HCT116 (cell line): ENCODE results near the gene COBL. TPM values are rescaled to one million over a fixed set of nuclear protein-coding genes. Genes with fewer than 3 reads are reported as not detected.

ENCODE experiments used
- ATAC-seq: fragments of 200-7000 bp; cut with Tn5 transposase; 2 replicates; pipeline ENCODE4 v1.9.1; 2020; ENCODE audit warnings: mild to moderate bottlenecking, moderate library complexity
- BruUV-seq: library from RNA; stranded (reverse); fragments of 400-500 nt; replicated peaks from 2 replicates; lab custom pipeline; 2021; lab: Mats Ljungman, UMichigan
- CTCF ChIA-PET: fragments of 300-600 bp; sonication (Branson Sonifier 250); formaldehyde crosslinking; loops from one replicate; lab custom pipeline; 2021; ENCODE audit warnings: antibody characterized with exemption; lab: Charles Lee
- POLR2A ChIA-PET: fragments of 300-600, 350-600 bp; sonication (Branson Sonifier 250); formaldehyde crosslinking; loops from one replicate; lab custom pipeline; 2021; ENCODE audit warnings: antibody characterized with exemption; lab: Charles Lee
- RAD21 ChIA-PET, 2 experiments: fragments of 300-600 bp; sonication (Branson Sonifier 250); formaldehyde crosslinking; loops; one replicate each; lab custom pipeline; 2023; ENCODE audit warnings: low total read pairs in 2 of 2; ENCODE audit not compliant: uncharacterized antibody in 2 of 2, unreplicated experiment in 2 of 2, low non-redundant PET in 1 of 2; lab: Charles Lee
- DNase-seq: peaks from one replicate; pipeline ENCODE4 v3.0.0-alpha.2; 2010; ENCODE audit warnings: low read depth, low spot score
- H2AFZ ChIP-seq: fragments of 200-600 bp; shearing (Covaris generic), sonication (generic); 2 replicates; pipeline ENCODE4 v1.6.1; 2017; ENCODE audit warnings: low read depth, mixed run types, mixed read lengths, antibody characterized with exemption, low read length; ENCODE audit not compliant: poor library complexity, severe bottlenecking
- H3K27ac ChIP-seq: 2 replicates; pipeline ENCODE4 v1.5.1; 2012; ENCODE audit warnings: low read depth, low read length
- H3K27me3 ChIP-seq: fragments of 200-600 bp; sonication (generic); 2 replicates; pipeline ENCODE4 v1.6.1; 2016; ENCODE audit warnings: mixed run types, low read length, mixed read lengths; ENCODE audit not compliant: insufficient read depth
- H3K36me3 ChIP-seq, 2 experiments: fragments of 200-500 bp in 1 of 2; fragments of 200-600 bp in 1 of 2; sonication (Bioruptor generic) in 1 of 2; sonication (generic) in 1 of 2; 2 replicates each; pipeline versions ENCODE4 v1.5.1 to v1.6.1; 2014 to 2016; ENCODE audit warnings: low read length in 2 of 2, inconsistent platforms in 1 of 2, mixed read lengths in 1 of 2, mixed run types in 1 of 2; ENCODE audit not compliant: insufficient read depth in 2 of 2, control insufficient read depth in 1 of 2
- H3K4me1 ChIP-seq, 2 experiments: fragments of 200-600 bp in 1 of 2; sonication (generic) in 1 of 2; 2 replicates each; pipeline versions ENCODE4 v1.5.1 to v1.6.1; 2012 to 2017; ENCODE audit warnings: low read length in 2 of 2, inconsistent platforms in 1 of 2, mild to moderate bottlenecking in 1 of 2, mixed read lengths in 1 of 2, mixed run types in 1 of 2, moderate library complexity in 1 of 2; ENCODE audit not compliant: insufficient read depth in 2 of 2, control insufficient read depth in 1 of 2
- H3K4me2 ChIP-seq: fragments of 200-600 bp; sonication (generic); 2 replicates; pipeline ENCODE4 v1.6.1; 2017; ENCODE audit warnings: mixed run types, low read length, mixed read lengths
- H3K4me3 ChIP-seq, 2 experiments: fragments of 200-600 bp in 1 of 2; sonication (generic) in 1 of 2; replicated peaks in 1 of 2; 2 replicates each; pipeline ENCODE4 v1.5.1; 2011 to 2016; ENCODE audit warnings: low read length in 2 of 2, control low read depth in 1 of 2, low read depth in 1 of 2, mild to moderate bottlenecking in 1 of 2, mixed read lengths in 1 of 2, mixed run types in 1 of 2
- H3K79me2 ChIP-seq: fragments of 200-600 bp; sonication (generic); 2 replicates; pipeline ENCODE4 v1.6.1; 2017; ENCODE audit warnings: mild to moderate bottlenecking, mixed run types, low read length, moderate library complexity, mixed read lengths; ENCODE audit not compliant: insufficient read depth
- H3K9ac ChIP-seq: fragments of 200-600 bp; sonication (generic); 2 replicates; pipeline ENCODE4 v1.6.1; 2016; ENCODE audit warnings: low read length, mixed read lengths
- H3K9me2 ChIP-seq: fragments of 200-600 bp; sonication (generic), shearing (Covaris generic); 2 replicates; pipeline ENCODE4 v1.6.1; 2017; ENCODE audit warnings: mixed run types, mild to moderate bottlenecking, moderate library complexity; ENCODE audit not compliant: insufficient read depth
- H3K9me3 ChIP-seq, 2 experiments: fragments of 200-500 bp in 1 of 2; fragments of 200-600 bp in 1 of 2; sonication (Bioruptor generic) in 1 of 2; sonication (generic) in 1 of 2; 2 replicates each; pipeline ENCODE4 v1.6.1; 2014 to 2017; ENCODE audit warnings: low read length in 2 of 2, mixed read lengths in 2 of 2, inconsistent platforms in 1 of 2, low read depth in 1 of 2, mild to moderate bottlenecking in 1 of 2, mixed run types in 1 of 2, moderate library complexity in 1 of 2; ENCODE audit not compliant: control insufficient read depth in 1 of 2, insufficient read depth in 1 of 2
- H4K20me1 ChIP-seq: fragments of 200-600 bp; sonication (generic), shearing (Covaris generic); 2 replicates; pipeline ENCODE4 v1.6.1; 2017; ENCODE audit warnings: mixed run types, mild to moderate bottlenecking, moderate library complexity; ENCODE audit not compliant: insufficient read depth
- ELF1 ChIP-seq: IDR thresholded peaks from 2 replicates; pipeline ENCODE4 v1.6.1; 2012; ENCODE audit warnings: low read depth, borderline replicate concordance
- EZH2 ChIP-seq: fragments of 200-600 bp; sonication (generic); IDR thresholded peaks from 2 replicates; pipeline ENCODE4 v1.6.1; 2017; ENCODE audit warnings: antibody characterized with exemption, mixed run types
- EZH2phosphoT487 ChIP-seq: fragments of 200-600 bp; IDR thresholded peaks from 2 replicates; pipeline ENCODE4 v1.6.1; 2018; ENCODE audit warnings: antibody characterized with exemption, borderline replicate concordance
- JUND ChIP-seq: IDR thresholded peaks from 2 replicates; pipeline ENCODE4 v1.6.1; 2012
- POLR2AphosphoS5 ChIP-seq: IDR thresholded peaks from 2 replicates; pipeline ENCODE4 v1.6.1; 2011; ENCODE audit warnings: mild to moderate bottlenecking, low read depth, low read length, moderate library complexity
- SIN3A ChIP-seq: IDR thresholded peaks from 2 replicates; pipeline ENCODE4 v1.6.1; 2012; ENCODE audit warnings: low read depth
- SRF ChIP-seq: IDR thresholded peaks from 2 replicates; pipeline ENCODE4 v1.6.1; 2012; ENCODE audit warnings: low read depth
- TCF7L2 ChIP-seq: IDR thresholded peaks from 2 replicates; pipeline ENCODE4 v1.7.0; 2011; ENCODE audit warnings: borderline replicate concordance, inconsistent platforms; ENCODE audit not compliant: insufficient read depth, insufficient read length; ENCODE audit errors: extremely low read depth
- YY1 ChIP-seq: IDR thresholded peaks from 2 replicates; pipeline ENCODE4 v1.6.1; 2011; ENCODE audit warnings: low read length, low read depth, moderate library complexity, mild to moderate bottlenecking; ENCODE audit not compliant: insufficient replicate concordance; ENCODE audit errors: extremely low read depth
- intact Hi-C: fragments of 100-400 bp; cut with micrococcal nuclease; formaldehyde crosslinking; loops from 2 replicates; pipeline ENCODE4 v1.10.0; 2022
- total RNA-seq: library from RNA; stranded (reverse); gene quantifications from one replicate; pipeline ENCODE4 v1.2.1, GENCODE V29; 2021; ENCODE audit not compliant: unreplicated experiment
- TF ChIP-seq, protein P1 (sequence below): IDR thresholded peaks from 2 replicates; pipeline ENCODE4 v1.6.1; 2012
- TF ChIP-seq, protein P2 (sequence below): IDR thresholded peaks from 2 replicates; pipeline ENCODE4 v1.6.1; 2012; ENCODE audit warnings: low read depth

COBL gene
- total RNA-seq, 1 experiment from 2014 or later: 19.3 TPM

DNA sequence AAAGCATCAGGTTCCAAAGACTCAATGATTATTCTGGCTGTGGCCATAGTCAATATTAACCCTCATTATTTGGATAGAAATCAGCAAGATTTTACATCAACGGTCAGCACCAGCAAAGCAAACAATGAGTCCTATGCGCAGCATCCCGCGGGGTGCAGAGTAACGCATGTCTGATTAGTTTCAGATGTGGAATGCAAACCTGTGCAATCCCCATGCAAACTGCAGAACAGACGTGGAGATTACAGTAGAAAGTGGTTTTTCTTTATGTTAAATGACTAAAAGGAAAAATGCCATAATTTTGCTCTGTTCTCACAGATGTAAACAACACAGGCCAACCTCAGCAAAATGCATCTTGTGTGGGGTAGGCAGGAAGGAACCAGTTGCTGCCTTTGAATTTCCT lies 275.8 kb downstream of the COBL start:
- no peak overlapping the region for H3K4me2 ChIP-seq
- BruUV-seq: no TSS peak
- CTCF ChIA-PET: no interaction called here
- H4K20me1 ChIP-seq: no peaks in the 10 kb centered on the region
- no peak overlapping the region for H2AFZ ChIP-seq
- no peaks in the 10 kb centered on the region for H3K9me2 ChIP-seq
- TF ChIP-seq YY1 (no peak), TCF7L2 (no peak), JUND (no peak), SRF (no peak), POLR2AphosphoS5 (no peak)
- TF ChIP-seq, protein P1, sequence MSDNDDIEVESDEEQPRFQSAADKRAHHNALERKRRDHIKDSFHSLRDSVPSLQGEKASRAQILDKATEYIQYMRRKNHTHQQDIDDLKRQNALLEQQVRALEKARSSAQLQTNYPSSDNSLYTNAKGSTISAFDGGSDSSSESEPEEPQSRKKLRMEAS: no peak
- no peak overlapping the region for H3K9ac ChIP-seq
- H3K27ac ChIP-seq: no peak overlapping the region
- no peaks in the 10 kb centered on the region; a peak in 1 of 4 replicates for H3K36me3 ChIP-seq
- no peaks in the 10 kb centered on the region for H3K79me2 ChIP-seq
- H3K4me3 ChIP-seq: no peak overlapping the region
- ATAC-seq (no peak), DNase-seq (no peak)
- RAD21 ChIA-PET: no interaction called here
- H3K9me3 ChIP-seq: no peaks in the 10 kb centered on the region
- H3K4me1 ChIP-seq: peaks cover 9 to 10% of the 10 kb centered on the region in 2 experiments
- intact Hi-C loops: no loop called here
- POLR2A ChIA-PET: no interaction called here
- no peaks in the 10 kb centered on the region for H3K27me3 ChIP-seq

DNA sequence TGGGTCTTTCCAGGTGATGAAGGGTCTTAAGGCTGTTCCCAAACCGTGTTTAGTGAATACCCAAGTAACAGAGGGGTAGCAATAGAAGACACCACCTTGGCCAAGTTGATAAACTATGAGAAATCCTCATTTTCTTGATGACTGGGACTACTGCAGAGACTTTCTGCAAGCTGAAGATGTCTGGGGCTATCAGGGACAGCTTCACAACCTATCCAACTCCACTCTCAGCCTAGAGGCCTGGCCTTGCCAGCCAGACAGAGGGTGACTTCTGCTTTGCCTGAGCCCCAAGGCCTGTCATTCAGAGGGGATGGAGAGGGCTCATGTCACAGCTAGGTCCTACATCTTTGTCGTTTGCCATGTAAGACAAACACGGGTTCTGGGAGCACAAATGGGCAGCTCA lies 278.0 kb downstream of the COBL start:
- no peak overlapping the region for H3K4me2 ChIP-seq
- no peaks in the 10 kb centered on the region for H3K27me3 ChIP-seq
- no peak overlapping the region for H3K9ac ChIP-seq
- H2AFZ ChIP-seq: no peak overlapping the region
- no peaks in the 10 kb centered on the region for H3K9me2 ChIP-seq
- H3K79me2 ChIP-seq: no peaks in the 10 kb centered on the region
- no peak overlapping the region for H3K27ac ChIP-seq
- no peak overlapping the region for H3K4me3 ChIP-seq
- no peaks in the 10 kb centered on the region for H3K4me1 ChIP-seq
- no peaks in the 10 kb centered on the region for H3K9me3 ChIP-seq
- POLR2A ChIA-PET: no interaction called here
- H4K20me1 ChIP-seq: no peaks in the 10 kb centered on the region
- no peak for ATAC-seq
- CTCF ChIA-PET: no interaction called here
- BruUV-seq: no TSS peak
- TF ChIP-seq EZH2 (no peak), YY1 (no peak), ELF1 (no peak), SIN3A (no peak), EZH2phosphoT487 (no peak), SRF (no peak), JUND (no peak), TCF7L2 (no peak)
- TF ChIP-seq, protein P2, sequence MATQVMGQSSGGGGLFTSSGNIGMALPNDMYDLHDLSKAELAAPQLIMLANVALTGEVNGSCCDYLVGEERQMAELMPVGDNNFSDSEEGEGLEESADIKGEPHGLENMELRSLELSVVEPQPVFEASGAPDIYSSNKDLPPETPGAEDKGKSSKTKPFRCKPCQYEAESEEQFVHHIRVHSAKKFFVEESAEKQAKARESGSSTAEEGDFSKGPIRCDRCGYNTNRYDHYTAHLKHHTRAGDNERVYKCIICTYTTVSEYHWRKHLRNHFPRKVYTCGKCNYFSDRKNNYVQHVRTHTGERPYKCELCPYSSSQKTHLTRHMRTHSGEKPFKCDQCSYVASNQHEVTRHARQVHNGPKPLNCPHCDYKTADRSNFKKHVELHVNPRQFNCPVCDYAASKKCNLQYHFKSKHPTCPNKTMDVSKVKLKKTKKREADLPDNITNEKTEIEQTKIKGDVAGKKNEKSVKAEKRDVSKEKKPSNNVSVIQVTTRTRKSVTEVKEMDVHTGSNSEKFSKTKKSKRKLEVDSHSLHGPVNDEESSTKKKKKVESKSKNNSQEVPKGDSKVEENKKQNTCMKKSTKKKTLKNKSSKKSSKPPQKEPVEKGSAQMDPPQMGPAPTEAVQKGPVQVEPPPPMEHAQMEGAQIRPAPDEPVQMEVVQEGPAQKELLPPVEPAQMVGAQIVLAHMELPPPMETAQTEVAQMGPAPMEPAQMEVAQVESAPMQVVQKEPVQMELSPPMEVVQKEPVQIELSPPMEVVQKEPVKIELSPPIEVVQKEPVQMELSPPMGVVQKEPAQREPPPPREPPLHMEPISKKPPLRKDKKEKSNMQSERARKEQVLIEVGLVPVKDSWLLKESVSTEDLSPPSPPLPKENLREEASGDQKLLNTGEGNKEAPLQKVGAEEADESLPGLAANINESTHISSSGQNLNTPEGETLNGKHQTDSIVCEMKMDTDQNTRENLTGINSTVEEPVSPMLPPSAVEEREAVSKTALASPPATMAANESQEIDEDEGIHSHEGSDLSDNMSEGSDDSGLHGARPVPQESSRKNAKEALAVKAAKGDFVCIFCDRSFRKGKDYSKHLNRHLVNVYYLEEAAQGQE: no peak
- TF ChIP-seq, protein P1: no peak
- TF ChIP-seq, all 23 proteins: peak for 0
- no peaks in the 10 kb centered on the region for H3K36me3 ChIP-seq
- intact Hi-C loops: no loop called here
- RAD21 ChIA-PET: interaction anchor here in 1 of 2 experiments (0.5 kb wide), 1 partner anchor 970 kb away, joined by 4 read pairs; no protein-coding TSS in a partner anchor
- no peak for DNase-seq
